Right lobe of liver (tissue), 4 donors: Measurements from ENCODE around the gene MYZAP.

Experiments used
- POLR2A ChIP-seq: fragments of 450-650 bp; IDR thresholded peaks from one replicate; pipeline ENCODE4 v1.6.1; 2017; ENCODE audit warnings: antibody characterized with exemption, mild to moderate bottlenecking
- TF ChIP-seq, protein P1 (sequence below), 4 donors: fragments of 200-600 bp in 3 of 4; fragments of 450-650 bp in 1 of 4; IDR thresholded peaks; one replicate each; pipeline versions ENCODE4 v1.5.1 to v1.8.0; 2016 to 2022; ENCODE audit warnings: antibody characterized with exemption in 4 of 4, mild to moderate bottlenecking in 2 of 4
- donor health status: DM: no; HTN: no; CAD: no.
- donor health status: DM: no; HTN: no; CAD: no.
- donor health status: DM: no; HTN: yes; CAD: no.

DNA sequence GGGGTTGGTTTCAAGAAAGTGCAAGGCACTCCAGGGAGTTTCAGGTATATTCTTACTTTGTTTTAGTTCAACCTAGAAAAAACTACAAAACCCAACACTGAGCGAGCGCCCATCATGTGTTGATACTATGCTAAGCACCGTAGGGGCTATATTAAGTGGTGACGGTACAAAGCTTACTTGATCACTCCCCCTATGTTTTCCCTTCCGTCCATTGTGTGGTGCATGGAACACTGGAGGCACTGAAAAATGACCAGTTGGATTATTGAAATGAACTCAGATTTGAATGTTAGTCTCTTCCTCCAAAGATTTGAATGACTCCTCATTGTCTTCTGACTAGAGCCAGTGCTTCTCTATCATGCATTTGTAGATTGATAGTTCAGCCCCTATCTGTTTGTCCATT, 6.6 kb downstream of the MYZAP start:
- TF ChIP-seq, protein P1, sequence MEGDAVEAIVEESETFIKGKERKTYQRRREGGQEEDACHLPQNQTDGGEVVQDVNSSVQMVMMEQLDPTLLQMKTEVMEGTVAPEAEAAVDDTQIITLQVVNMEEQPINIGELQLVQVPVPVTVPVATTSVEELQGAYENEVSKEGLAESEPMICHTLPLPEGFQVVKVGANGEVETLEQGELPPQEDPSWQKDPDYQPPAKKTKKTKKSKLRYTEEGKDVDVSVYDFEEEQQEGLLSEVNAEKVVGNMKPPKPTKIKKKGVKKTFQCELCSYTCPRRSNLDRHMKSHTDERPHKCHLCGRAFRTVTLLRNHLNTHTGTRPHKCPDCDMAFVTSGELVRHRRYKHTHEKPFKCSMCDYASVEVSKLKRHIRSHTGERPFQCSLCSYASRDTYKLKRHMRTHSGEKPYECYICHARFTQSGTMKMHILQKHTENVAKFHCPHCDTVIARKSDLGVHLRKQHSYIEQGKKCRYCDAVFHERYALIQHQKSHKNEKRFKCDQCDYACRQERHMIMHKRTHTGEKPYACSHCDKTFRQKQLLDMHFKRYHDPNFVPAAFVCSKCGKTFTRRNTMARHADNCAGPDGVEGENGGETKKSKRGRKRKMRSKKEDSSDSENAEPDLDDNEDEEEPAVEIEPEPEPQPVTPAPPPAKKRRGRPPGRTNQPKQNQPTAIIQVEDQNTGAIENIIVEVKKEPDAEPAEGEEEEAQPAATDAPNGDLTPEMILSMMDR (IDR thresholded peaks at IDR 0.05) = no peak
- no peak for TF ChIP-seq POLR2A
